GM12873 (cell line): ENCODE results near the gene CCNC.

Experiments used
- CTCF ChIP-seq: IDR thresholded peaks from 2 replicates; pipeline ENCODE4 v1.5.1; 2012; ENCODE audit warnings: low read depth, mild to moderate bottlenecking, moderate library complexity, low read length, control low read depth; ENCODE audit not compliant: insufficient read depth; ENCODE audit errors: missing control alignments

The CCNC gene

DNA sequence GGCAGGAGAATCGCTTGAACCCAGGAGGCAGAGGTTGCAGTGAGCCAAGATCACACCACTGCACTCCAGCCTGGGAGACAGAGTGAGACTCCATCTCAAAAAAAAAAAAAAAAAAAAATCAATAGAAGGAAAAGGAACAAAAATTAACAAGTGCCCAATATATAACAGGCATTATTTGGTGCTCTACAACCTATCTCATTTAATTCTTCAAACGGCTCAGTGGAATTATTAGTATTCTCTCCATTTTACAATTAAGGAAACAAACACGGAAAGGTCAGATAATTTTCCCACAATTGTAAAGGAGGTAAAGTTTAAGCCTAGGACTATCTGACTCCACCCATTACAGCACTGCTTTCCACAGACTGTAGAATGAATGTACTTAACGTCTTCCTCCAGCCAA is 19.8 kb downstream of the CCNC start:
- no peak for TF ChIP-seq CTCF

- TF ChIP-seq CTCF, result no peak
These were observed 20.9 kb downstream of the CCNC start for GRCh38 chr6:99547526-99547925.

GRCh38 chr6:99545442-99545841 is 23.0 kb downstream of the CCNC start:
- no peak for TF ChIP-seq CTCF

GRCh38 chr6:99543968-99544367 is 24.5 kb downstream of the CCNC start:
- TF ChIP-seq CTCF, result no peak

- TF ChIP-seq CTCF, result no peak
These were observed 37.8 kb downstream of the CCNC start for GRCh38 chr6:99530627-99531026.

DNA sequence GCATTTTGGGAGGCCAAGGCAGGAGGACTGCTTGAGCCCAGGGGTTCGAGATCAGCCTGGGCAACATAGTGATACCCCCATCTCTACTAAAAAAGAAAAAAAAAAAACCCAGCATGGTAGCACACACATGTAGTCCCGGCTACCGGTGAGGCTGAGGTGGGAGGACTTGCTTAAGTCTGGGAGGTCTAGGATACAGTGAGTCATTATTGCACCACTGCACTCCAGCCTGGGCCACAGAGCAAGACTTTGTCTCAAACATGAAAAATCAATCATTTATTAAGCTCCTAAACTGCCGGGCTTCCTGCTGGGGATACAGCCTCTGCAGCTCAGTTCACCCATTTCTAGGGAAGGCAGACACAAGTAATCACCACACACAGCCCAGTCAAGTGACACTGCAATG is 45.9 kb downstream of the CCNC start:
- TF ChIP-seq CTCF, result no peak

DNA sequence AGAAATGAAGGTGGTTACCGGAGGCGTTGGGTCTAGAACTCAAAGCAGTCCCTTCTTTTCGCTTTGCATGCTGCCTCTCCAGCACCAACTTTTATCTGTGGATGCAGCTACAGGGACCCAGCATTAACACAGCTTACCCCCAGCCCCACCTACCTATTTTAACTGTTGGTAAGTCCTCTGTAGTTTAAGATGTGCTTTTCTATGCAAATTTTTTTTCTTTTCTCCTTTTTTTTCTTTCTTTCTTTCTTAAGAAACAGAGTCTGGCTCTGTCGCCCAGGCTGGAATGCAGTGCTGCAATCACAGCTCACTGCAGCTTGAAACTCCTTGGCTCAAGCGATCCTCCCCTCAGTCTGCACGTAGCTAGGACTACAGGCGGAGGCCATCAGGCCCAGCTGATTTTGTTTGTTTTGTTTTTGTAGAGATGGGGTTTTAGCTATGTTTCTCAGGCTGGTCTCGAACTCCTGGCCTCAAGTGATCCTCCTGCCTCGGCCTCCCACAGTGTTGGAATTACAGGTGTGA is 46.8 kb downstream of the CCNC start:
- TF ChIP-seq CTCF, result no peak
